ENCODE measurements around the gene KIAA0513. TPM values are rescaled to one million over a fixed set of nuclear protein-coding genes. Genes with fewer than 3 reads are reported as not detected.

KIAA0513 gene
- total and polyA plus RNA-seq, 9 donors = 1.6 to 4.2 (median 2.6) TPM

- Histone ChIP-seq H3K9me3 (replicated peaks; ENCODE audit: control insufficient read depth, low read depth, low read length) (no peaks in the 10 kb centered on the region), H3K4me1 (ENCODE audit: control insufficient read depth, insufficient read depth, low read length) (peaks cover 15% of the 10 kb centered on the region), H3K4me3 (ENCODE audit: low read length) (no peak overlapping the region), H3K27ac (ENCODE audit: low read length) (no peak overlapping the region), H3K27me3 (ENCODE audit: control insufficient read depth, insufficient read depth, low read length) (peaks cover 5% of the 10 kb centered on the region), H3K36me3 (ENCODE audit: control insufficient read depth, insufficient read depth, low read length) (no peaks in the 10 kb centered on the region)
- 95% methylated on average over 18 of the region's 21 CpGs for WGBS (ENCODE audit: insufficient coverage)
- no peak for DNase-seq
Observed at GRCh38 chr16:85087899-85088569, 60.4 kb downstream of the KIAA0513 start.

GRCh38 chr16:85088570-85089199 is 61.1 kb downstream of the KIAA0513 start:
- H3K36me3 ChIP-seq (ENCODE audit: control insufficient read depth, insufficient read depth, low read length) = no peaks in the 10 kb centered on the region

GRCh38 chr16:85089525-85089924 is 61.9 kb downstream of the KIAA0513 start:
- H3K4me3 ChIP-seq (ENCODE audit: low read length) = no peak overlapping the region
- H3K4me1 ChIP-seq (ENCODE audit: control insufficient read depth, insufficient read depth, low read length) = peaks cover 15% of the 10 kb centered on the region
- no peaks in the 10 kb centered on the region for H3K36me3 ChIP-seq (ENCODE audit: control insufficient read depth, insufficient read depth, low read length)
- H3K9me3 ChIP-seq (replicated peaks; ENCODE audit: control insufficient read depth, low read depth, low read length) = no peaks in the 10 kb centered on the region
- 82% methylated on average over 13 of the region's 16 CpGs for WGBS (ENCODE audit: insufficient coverage)
- no peak for DNase-seq
- peaks cover 9% of the 10 kb centered on the region for H3K27me3 ChIP-seq (ENCODE audit: control insufficient read depth, insufficient read depth, low read length)
- H3K27ac ChIP-seq (ENCODE audit: low read length) = no peak overlapping the region

More at GRCh38 chr16:85088570-85089199, 61.1 kb downstream of the KIAA0513 start:
- Histone ChIP-seq H3K27me3 (ENCODE audit: control insufficient read depth, insufficient read depth, low read length) (peaks cover 6% of the 10 kb centered on the region), H3K9me3 (replicated peaks; ENCODE audit: control insufficient read depth, low read depth, low read length) (no peaks in the 10 kb centered on the region), H3K4me3 (ENCODE audit: low read length) (no peak overlapping the region), H3K27ac (ENCODE audit: low read length) (no peak overlapping the region), H3K4me1 (ENCODE audit: control insufficient read depth, insufficient read depth, low read length) (peaks cover 15% of the 10 kb centered on the region)
- WGBS (ENCODE audit: insufficient coverage) = 49% methylated on average over 29 of the region's 31 CpGs
- DNase-seq = no peak

- H3K9me3 ChIP-seq (replicated peaks; ENCODE audit: control insufficient read depth, low read depth, low read length) = no peaks in the 10 kb centered on the region
- H3K27ac ChIP-seq (ENCODE audit: low read length) = no peak overlapping the region
- H3K4me1 ChIP-seq (ENCODE audit: control insufficient read depth, insufficient read depth, low read length) = peaks cover 15% of the 10 kb centered on the region
- no peak for DNase-seq
- H3K36me3 ChIP-seq (ENCODE audit: control insufficient read depth, insufficient read depth, low read length) = no peaks in the 10 kb centered on the region
- H3K4me3 ChIP-seq (ENCODE audit: low read length) = no peak overlapping the region
- 44% methylated on average over 7 of the region's 13 CpGs for WGBS (ENCODE audit: insufficient coverage)
- H3K27me3 ChIP-seq (ENCODE audit: control insufficient read depth, insufficient read depth, low read length) = peaks cover 13% of the 10 kb centered on the region
Observed at GRCh38 chr16:85090181-85090580, 62.6 kb downstream of the KIAA0513 start.

GRCh38 chr16:85090873-85091521 is 63.4 kb downstream of the KIAA0513 start:
- no peak overlapping the region for H3K4me3 ChIP-seq (ENCODE audit: low read length)
- no peak for DNase-seq
- peaks cover 15% of the 10 kb centered on the region for H3K4me1 ChIP-seq (ENCODE audit: control insufficient read depth, insufficient read depth, low read length)
- 62% methylated on average over 4 of the region's 8 CpGs for WGBS (ENCODE audit: insufficient coverage)
- H3K9me3 ChIP-seq (replicated peaks; ENCODE audit: control insufficient read depth, low read depth, low read length) = no peaks in the 10 kb centered on the region
- H3K36me3 ChIP-seq (ENCODE audit: control insufficient read depth, insufficient read depth, low read length) = no peaks in the 10 kb centered on the region
- H3K27me3 ChIP-seq (ENCODE audit: control insufficient read depth, insufficient read depth, low read length) = peaks cover 14% of the 10 kb centered on the region
- no peak overlapping the region for H3K27ac ChIP-seq (ENCODE audit: low read length)

- peaks cover 15% of the 10 kb centered on the region for H3K4me1 ChIP-seq (ENCODE audit: control insufficient read depth, insufficient read depth, low read length)
- no peaks in the 10 kb centered on the region for H3K9me3 ChIP-seq (replicated peaks; ENCODE audit: control insufficient read depth, low read depth, low read length)
- no peak for DNase-seq
- H3K27me3 ChIP-seq (ENCODE audit: control insufficient read depth, insufficient read depth, low read length) = peaks cover 14% of the 10 kb centered on the region
- H3K4me3 ChIP-seq (ENCODE audit: low read length) = no peak overlapping the region
- H3K36me3 ChIP-seq (ENCODE audit: control insufficient read depth, insufficient read depth, low read length) = no peaks in the 10 kb centered on the region
- H3K27ac ChIP-seq (ENCODE audit: low read length) = no peak overlapping the region
- WGBS (ENCODE audit: insufficient coverage) = 81% methylated on average over 3 of the region's 7 CpGs
Observed at GRCh38 chr16:85091522-85091910, 63.9 kb downstream of the KIAA0513 start.

GRCh38 chr16:85092309-85092708 is 64.7 kb downstream of the KIAA0513 start:
- Histone ChIP-seq H3K27ac (ENCODE audit: low read length) (no peak overlapping the region), H3K9me3 (replicated peaks; ENCODE audit: control insufficient read depth, low read depth, low read length) (no peaks in the 10 kb centered on the region), H3K36me3 (ENCODE audit: control insufficient read depth, insufficient read depth, low read length) (no peaks in the 10 kb centered on the region), H3K27me3 (ENCODE audit: control insufficient read depth, insufficient read depth, low read length) (peaks cover 18% of the 10 kb centered on the region), H3K4me3 (ENCODE audit: low read length) (no peak overlapping the region), H3K4me1 (ENCODE audit: control insufficient read depth, insufficient read depth, low read length) (peaks cover 15% of the 10 kb centered on the region)
- WGBS (ENCODE audit: insufficient coverage) = 62% methylated on average over 6 of the region's 9 CpGs
- no peak for DNase-seq

- Histone ChIP-seq H3K36me3 (ENCODE audit: control insufficient read depth, insufficient read depth, low read length) (no peaks in the 10 kb centered on the region), H3K9me3 (replicated peaks; ENCODE audit: control insufficient read depth, low read depth, low read length) (no peaks in the 10 kb centered on the region), H3K27ac (ENCODE audit: low read length) (no peak overlapping the region), H3K4me3 (ENCODE audit: low read length) (no peak overlapping the region), H3K27me3 (ENCODE audit: control insufficient read depth, insufficient read depth, low read length) (peaks cover 23% of the 10 kb centered on the region), H3K4me1 (ENCODE audit: control insufficient read depth, insufficient read depth, low read length) (peaks cover 15% of the 10 kb centered on the region)
- WGBS (ENCODE audit: insufficient coverage) = 78% methylated on average over 15 of the region's 18 CpGs
- DNase-seq = no peak
Observed at GRCh38 chr16:85092851-85093250, 65.3 kb downstream of the KIAA0513 start.

- Histone ChIP-seq H3K9me3 (replicated peaks; ENCODE audit: control insufficient read depth, low read depth, low read length) (no peaks in the 10 kb centered on the region), H3K4me3 (ENCODE audit: low read length) (no peak overlapping the region), H3K36me3 (ENCODE audit: control insufficient read depth, insufficient read depth, low read length) (no peaks in the 10 kb centered on the region), H3K4me1 (ENCODE audit: control insufficient read depth, insufficient read depth, low read length) (peaks cover 11% of the 10 kb centered on the region), H3K27ac (ENCODE audit: low read length) (no peak overlapping the region), H3K27me3 (ENCODE audit: control insufficient read depth, insufficient read depth, low read length) (peaks cover 23% of the 10 kb centered on the region)
- 83% methylated on average over 9 of the region's 13 CpGs for WGBS (ENCODE audit: insufficient coverage)
- no peak for DNase-seq
Observed at GRCh38 chr16:85093705-85094104, 66.1 kb downstream of the KIAA0513 start.

GRCh38 chr16:85094176-85094805 is 66.7 kb downstream of the KIAA0513 start:
- DNase-seq = no peak

More at GRCh38 chr16:85094176-85094805, 66.7 kb downstream of the KIAA0513 start:
- 80% methylated on average over 3 of the region's 12 CpGs for WGBS (ENCODE audit: insufficient coverage)
- Histone ChIP-seq H3K4me1 (ENCODE audit: control insufficient read depth, insufficient read depth, low read length) (peaks cover 6% of the 10 kb centered on the region), H3K4me3 (ENCODE audit: low read length) (no peak overlapping the region), H3K9me3 (replicated peaks; ENCODE audit: control insufficient read depth, low read depth, low read length) (no peaks in the 10 kb centered on the region), H3K27me3 (ENCODE audit: control insufficient read depth, insufficient read depth, low read length) (peaks cover 23% of the 10 kb centered on the region), H3K27ac (ENCODE audit: low read length) (no peak overlapping the region), H3K36me3 (ENCODE audit: control insufficient read depth, insufficient read depth, low read length) (no peaks in the 10 kb centered on the region)

All from muscle of leg (tissue), 11 donors.